Astrocyte (in vitro differentiated cells and primary cell): ENCODE data around the gene SYNGR2.

Experiments used
- EZH2 ChIP-seq: IDR thresholded peaks from 2 replicates; pipeline ENCODE4 v1.6.1; 2012; ENCODE audit warnings: mild to moderate bottlenecking, low read length, inconsistent platforms; ENCODE audit not compliant: insufficient read depth
- TF ChIP-seq, protein P1 (sequence below): IDR thresholded peaks from 2 replicates; pipeline ENCODE4 v1.5.1; 2011; ENCODE audit warnings: low read depth, mild to moderate bottlenecking, inconsistent platforms, low read length, moderate library complexity; ENCODE audit not compliant: insufficient read depth

DNA sequence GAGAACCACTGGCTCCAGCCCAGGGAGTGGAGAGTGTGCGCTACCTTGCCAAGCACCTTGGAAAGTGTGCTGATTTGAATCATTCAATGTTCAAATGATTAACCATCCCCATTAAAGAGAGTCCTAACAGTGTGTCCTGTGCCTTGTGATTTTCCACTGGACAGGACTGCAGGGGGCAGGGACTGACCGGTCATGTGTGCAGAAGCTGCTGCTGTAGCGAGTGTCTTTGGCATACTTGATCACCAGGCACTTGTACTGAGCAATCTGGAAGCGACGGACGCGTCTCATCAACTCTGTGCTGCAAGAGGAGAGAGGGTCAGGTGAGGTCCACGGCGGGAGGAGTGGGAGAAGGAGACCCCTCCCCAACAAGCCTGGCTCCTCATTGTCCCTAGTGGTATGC, 16.5 kb downstream of the SYNGR2 start:
- TF ChIP-seq, protein P1, sequence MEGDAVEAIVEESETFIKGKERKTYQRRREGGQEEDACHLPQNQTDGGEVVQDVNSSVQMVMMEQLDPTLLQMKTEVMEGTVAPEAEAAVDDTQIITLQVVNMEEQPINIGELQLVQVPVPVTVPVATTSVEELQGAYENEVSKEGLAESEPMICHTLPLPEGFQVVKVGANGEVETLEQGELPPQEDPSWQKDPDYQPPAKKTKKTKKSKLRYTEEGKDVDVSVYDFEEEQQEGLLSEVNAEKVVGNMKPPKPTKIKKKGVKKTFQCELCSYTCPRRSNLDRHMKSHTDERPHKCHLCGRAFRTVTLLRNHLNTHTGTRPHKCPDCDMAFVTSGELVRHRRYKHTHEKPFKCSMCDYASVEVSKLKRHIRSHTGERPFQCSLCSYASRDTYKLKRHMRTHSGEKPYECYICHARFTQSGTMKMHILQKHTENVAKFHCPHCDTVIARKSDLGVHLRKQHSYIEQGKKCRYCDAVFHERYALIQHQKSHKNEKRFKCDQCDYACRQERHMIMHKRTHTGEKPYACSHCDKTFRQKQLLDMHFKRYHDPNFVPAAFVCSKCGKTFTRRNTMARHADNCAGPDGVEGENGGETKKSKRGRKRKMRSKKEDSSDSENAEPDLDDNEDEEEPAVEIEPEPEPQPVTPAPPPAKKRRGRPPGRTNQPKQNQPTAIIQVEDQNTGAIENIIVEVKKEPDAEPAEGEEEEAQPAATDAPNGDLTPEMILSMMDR = no peak
- TF ChIP-seq EZH2 = no peak
